GM19351 (cell line): Measurements from ENCODE around the gene SLC38A8.

Experiments used
- ATAC-seq: cut with Tn5 transposase; IDR thresholded peaks from one replicate; pipeline ENCODE4 v1.9.1; 2021; ENCODE audit warnings: mild to moderate bottlenecking, moderate library complexity; ENCODE audit not compliant: unreplicated experiment

The SLC38A8 gene

GRCh38 chr16:84042308-84042878 lies at the start of gene SLC38A8:
SLC38A8 (minus strand) TSS chr16:84042795; CDS start chr16:84042157, 638 bp downstream.
- ATAC-seq, result no peak

GRCh38 chr16:84091460-84091859 lies 48.9 kb upstream of the SLC38A8 start:
- ATAC-seq, result no peak

- no peak for ATAC-seq
Measured at GRCh38 chr16:84090211-84090610, 47.6 kb upstream of the SLC38A8 start.

GRCh38 chr16:84088695-84089395 lies 46.2 kb upstream of the SLC38A8 start:
- peak; percentile 82 for ATAC-seq

GRCh38 chr16:84087466-84088151 lies 45.0 kb upstream of the SLC38A8 start:
- no peak for ATAC-seq

- no peak for ATAC-seq
Measured at GRCh38 chr16:84087001-84087400, 44.4 kb upstream of the SLC38A8 start.

GRCh38 chr16:84086341-84086740 lies 43.7 kb upstream of the SLC38A8 start:
- ATAC-seq, result no peak

- ATAC-seq, result no peak
Measured at GRCh38 chr16:84085773-84086172, 43.2 kb upstream of the SLC38A8 start.

GRCh38 chr16:84085271-84085667 lies 42.7 kb upstream of the SLC38A8 start:
- ATAC-seq, result no peak

- peak; percentile 57 for ATAC-seq
Measured at GRCh38 chr16:84084570-84085270, 42.1 kb upstream of the SLC38A8 start.

GRCh38 chr16:84082835-84083569 lies 40.4 kb upstream of the SLC38A8 start:
- no peak for ATAC-seq

GRCh38 chr16:84082110-84082509 lies 39.5 kb upstream of the SLC38A8 start:
- no peak for ATAC-seq

GRCh38 chr16:84081446-84081989 lies 38.9 kb upstream of the SLC38A8 start:
- no peak for ATAC-seq

- ATAC-seq, result no peak
Measured at GRCh38 chr16:84080813-84081212, 38.2 kb upstream of the SLC38A8 start.

- no peak for ATAC-seq
Measured at GRCh38 chr16:84080378-84080777, 37.8 kb upstream of the SLC38A8 start.

GRCh38 chr16:84079664-84080063 lies 37.1 kb upstream of the SLC38A8 start:
- ATAC-seq, result no peak

- ATAC-seq, result no peak
Measured at GRCh38 chr16:84075376-84075775, 32.8 kb upstream of the SLC38A8 start.

GRCh38 chr16:84074721-84075120 lies 32.1 kb upstream of the SLC38A8 start:
- no peak for ATAC-seq

GRCh38 chr16:84072014-84072413 lies 29.4 kb upstream of the SLC38A8 start:
- ATAC-seq, result no peak

- ATAC-seq, result no peak
Measured at GRCh38 chr16:84071121-84071520, 28.5 kb upstream of the SLC38A8 start.

GRCh38 chr16:84069540-84069939 lies 26.9 kb upstream of the SLC38A8 start:
- no peak for ATAC-seq
